Uterus (tissue), 2 donors: ENCODE measurements around the gene TRAF2.

Experiments
- POLR2A ChIP-seq, 2 donors: fragments of 450-650 bp; IDR thresholded peaks; one replicate each; pipeline ENCODE4 v1.6.1; 2016; ENCODE audit warnings: antibody characterized with exemption in 2 of 2, mild to moderate bottlenecking in 1 of 2, moderate library complexity in 1 of 2
- TF ChIP-seq, protein P1 (sequence below), 4 experiments: fragments of 200-600 bp in 2 of 4; fragments of 450-650 bp in 2 of 4; sonication (generic) in 2 of 4; IDR thresholded peaks; one replicate each; pipeline ENCODE4 v1.5.1; 2016 to 2019; ENCODE audit warnings: antibody characterized with exemption in 4 of 4, mild to moderate bottlenecking in 2 of 4, moderate library complexity in 1 of 4

DNA sequence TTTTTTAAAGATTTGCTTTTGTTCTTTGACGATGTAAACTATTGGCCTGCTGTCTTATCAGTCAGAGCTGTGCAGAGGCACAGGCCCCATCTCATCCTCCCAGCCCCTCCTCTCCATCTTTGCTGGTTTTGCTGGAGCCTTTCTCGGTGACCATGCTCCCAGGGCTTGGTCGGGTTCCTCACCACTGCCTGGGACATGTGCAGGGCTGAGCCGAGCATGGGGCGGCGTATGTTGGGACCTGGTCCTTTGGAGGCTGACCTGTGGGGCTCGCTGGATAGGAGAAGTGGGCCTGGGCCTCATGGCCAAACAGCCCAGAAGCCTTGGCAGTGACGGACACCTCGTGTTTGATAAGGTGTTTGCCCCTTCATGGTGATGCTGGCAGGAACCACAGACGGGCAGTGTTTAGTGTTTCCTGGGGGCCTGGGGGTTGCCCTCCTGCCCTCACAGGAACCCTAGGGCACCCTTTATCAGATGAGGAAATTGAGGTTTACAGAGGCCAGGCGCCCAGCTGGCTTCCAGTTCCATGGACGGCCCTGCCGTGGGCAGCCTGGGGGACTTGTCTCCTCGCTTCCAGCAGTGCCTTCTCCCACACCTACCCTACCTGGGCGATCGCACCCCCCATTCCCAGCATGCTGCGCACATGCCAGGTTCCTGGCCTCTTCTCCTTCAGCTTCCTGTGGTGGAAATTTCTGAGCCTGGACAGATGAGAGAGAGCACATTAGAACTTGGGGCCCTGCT, 27.6 kb downstream of the TRAF2 start:
- TF ChIP-seq, protein P1, sequence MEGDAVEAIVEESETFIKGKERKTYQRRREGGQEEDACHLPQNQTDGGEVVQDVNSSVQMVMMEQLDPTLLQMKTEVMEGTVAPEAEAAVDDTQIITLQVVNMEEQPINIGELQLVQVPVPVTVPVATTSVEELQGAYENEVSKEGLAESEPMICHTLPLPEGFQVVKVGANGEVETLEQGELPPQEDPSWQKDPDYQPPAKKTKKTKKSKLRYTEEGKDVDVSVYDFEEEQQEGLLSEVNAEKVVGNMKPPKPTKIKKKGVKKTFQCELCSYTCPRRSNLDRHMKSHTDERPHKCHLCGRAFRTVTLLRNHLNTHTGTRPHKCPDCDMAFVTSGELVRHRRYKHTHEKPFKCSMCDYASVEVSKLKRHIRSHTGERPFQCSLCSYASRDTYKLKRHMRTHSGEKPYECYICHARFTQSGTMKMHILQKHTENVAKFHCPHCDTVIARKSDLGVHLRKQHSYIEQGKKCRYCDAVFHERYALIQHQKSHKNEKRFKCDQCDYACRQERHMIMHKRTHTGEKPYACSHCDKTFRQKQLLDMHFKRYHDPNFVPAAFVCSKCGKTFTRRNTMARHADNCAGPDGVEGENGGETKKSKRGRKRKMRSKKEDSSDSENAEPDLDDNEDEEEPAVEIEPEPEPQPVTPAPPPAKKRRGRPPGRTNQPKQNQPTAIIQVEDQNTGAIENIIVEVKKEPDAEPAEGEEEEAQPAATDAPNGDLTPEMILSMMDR (IDR thresholded peaks at IDR 0.05): no peak
- no peak for TF ChIP-seq POLR2A (IDR thresholded peaks at IDR 0.05)
